ENCODE data around the gene C9orf85. TPM values are rescaled to one million over a fixed set of nuclear protein-coding genes. Genes with fewer than 3 reads are reported as not detected.

C9orf85 gene
- total and polyA plus RNA-seq, 2 of the 4 experiments (the other 2 are of a cell fraction): 4.3 to 8.4 TPM

DNA sequence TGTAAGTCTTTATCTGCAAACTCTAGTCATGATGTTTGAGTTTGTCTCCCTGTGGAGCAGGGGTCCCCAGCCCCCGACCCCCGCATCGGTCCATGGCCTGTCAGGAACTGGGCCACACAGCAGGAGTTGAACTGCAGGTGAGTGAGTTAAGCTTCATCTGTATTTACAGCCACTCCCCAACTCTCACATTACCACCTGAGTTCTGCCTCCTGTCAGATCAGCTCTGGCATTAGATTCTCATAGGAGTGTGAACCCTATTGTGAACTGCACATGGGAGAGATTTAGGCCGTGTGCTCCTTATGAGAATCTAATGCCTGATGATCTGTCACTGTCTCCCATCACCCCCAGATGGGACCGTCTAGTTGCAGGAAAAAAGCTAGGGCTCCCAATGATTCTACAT is 7.0 kb downstream of the C9orf85 start:
- no TSS peak for BruUV-seq (replicated peaks)
- H3K9me3 ChIP-seq (ENCODE audit: control insufficient read depth, insufficient read depth, low read length): no peaks in the 10 kb centered on the region
- ChIA-PET POLR2A (ENCODE audit: unreplicated experiment) (no interaction called here), CTCF (no interaction called here)
- H3K4me1 ChIP-seq (ENCODE audit: control insufficient read depth, insufficient read depth, low read length): peaks cover 2% of the 10 kb centered on the region
- in situ Hi-C loops (cut with MboI; ENCODE audit: low sequenced_read_pairs): no loop called here
- H2BK15ac ChIP-seq (ENCODE audit: low read depth, low read length): no peak overlapping the region
- no peak overlapping the region for H2BK120ac ChIP-seq (ENCODE audit: low read depth, low read length)
- intact Hi-C loops (cut with micrococcal nuclease): no loop called here
- dilution Hi-C loops (cut with HindIII; ENCODE audit: low sequenced_read_pairs, unreplicated experiment): no loop called here
- H4K20me1 ChIP-seq (ENCODE audit: insufficient read depth, low read length): peaks cover 4% of the 10 kb centered on the region; the same call in 1 of the 2 replicates
- DNase-seq (no peak), ATAC-seq (ENCODE audit: low read depth) (no peak)
- TF ChIP-seq MAZ (IDR thresholded peaks at IDR 0.05; ENCODE audit: borderline replicate concordance, low read depth, low read length) (no peak), NFE2L2 (IDR thresholded peaks at IDR 0.05; ENCODE audit: low read depth, low read length) (no peak), CEBPB (IDR thresholded peaks at IDR 0.05; ENCODE audit: low read depth, low read length) (no peak)
- H3K18ac ChIP-seq (ENCODE audit: low read depth, low read length): no peak overlapping the region
- H3K27ac ChIP-seq (ENCODE audit: insufficient read depth, low read length): no peak overlapping the region
- no peak overlapping the region for H2BK20ac ChIP-seq (ENCODE audit: low read depth, low read length)
- no peak overlapping the region for H3K56ac ChIP-seq (ENCODE audit: extremely low read depth, insufficient read depth, low read length)
- H4K8ac ChIP-seq (ENCODE audit: low read depth in 2 of 2, low read length in 2 of 2): no peak overlapping the region
- 0 out of 2 replicates have a peak, but pooled peaks cover 3% of the 10 kb centered on the region for H3K9me1 ChIP-seq (ENCODE audit: insufficient read depth, low read length)
- no peak overlapping the region for H3K14ac ChIP-seq (replicated peaks; ENCODE audit: low read depth, low read length)
- no peak overlapping the region for H3K4me3 ChIP-seq (ENCODE audit: insufficient read depth, low read depth, low read length)
- H2BK5ac ChIP-seq (ENCODE audit: low read depth, low read length, poor library complexity, severe bottlenecking): no peak overlapping the region
- no peak overlapping the region for H2AK5ac ChIP-seq (ENCODE audit: low read depth, low read length)
- no peak overlapping the region for H3K4me2 ChIP-seq (ENCODE audit: low read depth, low read length)
- H3K23ac ChIP-seq (ENCODE audit: low read depth, low read length): no peak overlapping the region
- no peak overlapping the region for H3K9ac ChIP-seq (ENCODE audit: low read depth, low read length)
- H3K27me3 ChIP-seq (ENCODE audit: control insufficient read depth, insufficient read depth, low read length): no peaks in the 10 kb centered on the region
- peak overlapping the region; percentile 72 for H2AK9ac ChIP-seq (replicated peaks; ENCODE audit: low read depth, low read length, poor library complexity)
- H4K5ac ChIP-seq (ENCODE audit: low read depth, low read length): no peak overlapping the region
- H3K79me1 ChIP-seq (ENCODE audit: low read depth in 1 of 2, low read length in 2 of 2): peaks cover 25 to 47% of the 10 kb centered on the region in 2 experiments
- H3K36me3 ChIP-seq (ENCODE audit: control insufficient read depth, insufficient read depth, low read length): no peaks in the 10 kb centered on the region
- no CpG with 5 or more reads among the region's 5 CpGs for WGBS, 2 experiments (ENCODE audit: extremely low coverage in 2 of 2, insufficient read length in 1 of 2)
- H2AFZ ChIP-seq (replicated peaks; ENCODE audit: low read length, poor library complexity): no peak overlapping the region
- H3K4ac ChIP-seq (ENCODE audit: low read depth, low read length): no peak overlapping the region
- no peak overlapping the region for H4K91ac ChIP-seq (ENCODE audit: insufficient read depth, low read depth, low read length)
